Umbilical cord (tissue), 2 donors: Measurements from ENCODE around the gene PTRH2. TPM values are rescaled to one million over a fixed set of nuclear protein-coding genes. Genes with fewer than 3 reads are reported as not detected.
"Not testable (repeated sequence)": the region's sequence is repeated elsewhere in the genome, so short reads cannot be mapped to it uniquely, and the experiment has no call there.

Experiments used
- DNase-seq: peaks from one replicate; pipeline ENCODE4 v3.0.0-alpha.2; 2015; ENCODE audit warnings: low spot score
- total RNA-seq: library from RNA; depleted of rRNA; stranded (reverse); fragments of >200 nt; gene quantifications from one replicate; pipeline ENCODE4 v1.2.3, GENCODE V29; 2014; ENCODE audit warnings: low replicate concordance; ENCODE audit not compliant: insufficient read depth

Gene PTRH2
- total RNA-seq: 7.9 TPM

DNA sequence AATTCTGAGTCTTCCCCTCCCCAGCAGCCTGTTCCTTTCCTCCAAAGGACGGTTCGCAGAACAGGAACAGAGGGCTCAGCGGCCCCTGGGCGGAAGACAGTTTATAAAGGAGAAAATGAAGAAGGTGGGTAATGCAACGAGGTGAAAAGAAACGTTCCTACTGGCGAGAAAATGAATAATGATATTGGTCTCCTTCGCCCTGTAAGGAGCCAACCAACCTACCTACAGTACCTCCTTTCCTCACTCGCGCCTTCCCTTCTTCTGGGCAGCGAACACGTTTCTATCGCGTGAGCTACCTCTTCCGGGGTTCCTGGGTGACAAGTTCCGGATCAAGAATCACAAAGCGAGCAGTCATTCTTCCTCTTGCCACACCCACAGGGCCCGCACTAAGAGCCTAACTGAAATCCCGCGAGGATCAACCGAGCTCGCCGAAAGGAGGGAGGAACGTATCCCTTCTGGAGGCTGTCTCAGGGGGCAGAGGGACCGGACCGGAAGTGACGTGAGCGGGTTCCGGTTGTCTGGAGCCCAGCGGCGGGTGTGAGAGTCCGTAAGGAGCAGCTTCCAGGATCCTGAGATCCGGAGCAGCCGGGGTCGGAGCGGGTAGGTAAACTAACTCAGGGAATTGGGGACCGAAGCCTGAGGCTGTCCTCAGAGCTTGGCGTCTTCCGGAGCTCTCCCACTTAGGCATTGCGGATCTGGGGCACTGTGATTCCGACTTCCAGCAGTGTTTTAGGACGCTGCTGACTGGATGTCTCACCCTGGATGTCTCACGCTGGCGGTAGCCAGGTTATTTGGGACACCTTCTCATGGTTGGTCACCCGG, at the start of gene PTRH2, which contains the start of gene VMP1:
Gene PTRH2 (minus strand): TSS at position 282 of the 822 bp plus-strand sequence. CDS start 9,452 bp downstream, outside the sequence.
Gene VMP1 (plus strand): TSS at position 506 of the 822 bp plus-strand sequence. CDS start 23,793 bp downstream, outside the sequence.
- DNase-seq: peak; percentile 100

DNA sequence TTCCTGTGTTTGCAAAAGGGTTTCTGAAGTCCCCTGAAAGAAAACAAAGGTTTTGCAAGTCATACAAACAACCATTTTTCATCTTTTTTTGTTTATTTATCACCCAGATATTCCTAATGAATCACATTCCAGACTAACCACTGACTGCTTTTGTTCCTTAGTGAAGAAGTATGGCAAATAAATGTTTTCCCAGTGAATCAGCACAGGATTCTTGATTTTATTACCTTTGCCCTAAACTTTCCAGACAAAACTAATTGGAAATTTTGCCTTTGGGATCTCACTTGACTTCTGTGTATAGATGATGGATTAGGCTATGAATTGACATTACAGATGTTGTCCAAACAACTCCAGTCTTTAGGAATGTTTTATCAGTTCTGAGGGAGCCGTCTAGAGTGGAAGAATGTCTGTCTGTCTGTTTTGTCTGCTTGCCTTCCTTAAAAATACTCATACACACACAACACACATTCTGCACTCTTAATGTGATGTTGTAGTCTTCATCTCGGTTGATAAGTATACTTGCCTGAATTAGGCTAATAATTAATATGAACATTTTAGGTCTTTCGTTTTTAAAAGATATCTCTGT, 49.1 kb upstream of the PTRH2 start:
- DNase-seq: peak; percentile 36

DNA sequence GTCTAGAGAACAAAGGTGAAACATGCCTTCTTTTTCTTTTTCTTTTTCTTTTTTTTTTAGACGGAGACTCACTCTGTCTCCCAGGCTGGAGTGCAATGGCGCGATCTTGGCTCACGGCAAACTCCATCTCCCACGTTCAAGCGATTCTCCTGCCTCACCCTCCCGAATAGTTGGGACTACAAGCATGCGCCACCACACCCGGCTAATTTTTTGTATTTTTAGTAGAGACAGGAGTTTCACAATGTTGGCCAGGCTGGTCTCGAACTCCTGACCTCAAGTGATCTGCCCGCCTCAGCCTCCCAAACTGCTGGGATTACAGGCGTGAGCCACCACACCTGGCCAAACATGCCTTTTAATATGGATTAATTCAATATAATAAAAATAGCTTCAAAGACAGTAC, 47.8 kb upstream of the PTRH2 start:
- not testable (repeated sequence) for DNase-seq

GRCh38 chr17:59754552-59754951, 47.3 kb upstream of the PTRH2 start:
- peak; percentile 83 for DNase-seq

DNA sequence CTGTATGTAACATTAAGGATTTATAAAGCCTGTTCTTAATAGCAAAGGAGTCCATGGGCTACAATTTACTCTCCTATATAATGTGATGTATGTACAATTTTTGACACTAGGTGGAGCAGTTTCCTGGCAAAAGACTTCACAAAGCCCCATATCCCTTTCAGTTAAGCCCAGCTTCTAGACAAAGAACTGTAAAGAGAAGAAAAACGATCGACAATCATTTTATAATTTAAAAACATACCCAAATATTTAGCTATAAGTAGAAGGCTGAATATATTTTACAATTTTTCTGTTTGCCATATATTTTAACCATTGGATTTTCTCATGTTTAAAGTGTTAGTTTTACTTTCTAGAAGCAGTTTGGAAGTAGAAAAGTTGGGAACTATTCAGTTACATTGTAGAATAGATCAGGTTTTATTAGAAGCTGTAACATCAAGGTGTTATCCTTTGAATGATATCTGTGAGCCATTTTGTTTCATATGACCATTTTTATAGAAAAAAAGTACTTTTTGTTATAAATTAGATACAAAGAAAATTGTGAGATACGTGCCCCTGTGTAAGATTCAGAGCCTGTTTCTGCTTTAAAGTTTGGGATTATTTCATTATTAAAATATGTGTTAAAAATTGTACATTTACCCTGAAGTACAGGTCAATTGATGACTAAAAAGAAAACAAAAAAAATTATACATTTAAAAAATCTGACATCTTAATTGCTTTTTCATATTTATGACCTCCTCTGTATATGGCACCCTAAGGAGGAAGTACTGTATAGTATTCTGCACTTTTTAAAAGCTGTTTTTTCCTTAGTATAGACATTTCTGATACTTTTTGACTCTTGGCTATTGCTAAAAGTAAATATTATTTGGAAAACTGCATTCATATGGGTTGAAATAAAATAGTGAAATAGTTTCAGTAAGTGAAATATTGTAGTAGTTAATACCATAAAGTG, 46.6 kb upstream of the PTRH2 start:
- peak; percentile 93 for DNase-seq

DNA sequence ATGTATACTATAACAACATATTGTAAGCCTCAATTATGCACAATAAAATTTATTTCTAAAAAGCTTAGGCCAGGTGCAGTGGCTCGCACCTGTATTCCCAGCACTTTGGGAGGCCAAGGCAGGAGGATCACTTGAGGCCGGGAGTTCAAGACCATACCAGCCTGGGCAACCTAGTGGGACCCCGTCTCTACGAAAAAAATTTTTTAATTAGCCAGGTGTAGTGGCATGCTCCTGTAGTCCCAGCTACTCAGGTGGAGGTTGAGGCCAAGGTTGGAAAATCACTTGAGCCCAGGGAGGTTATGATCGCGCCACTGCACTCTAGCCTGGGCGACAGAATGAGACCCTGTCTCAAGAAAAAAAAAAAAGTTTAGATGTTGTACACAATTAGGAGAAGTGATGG, 45.7 kb upstream of the PTRH2 start:
- no peak for DNase-seq

GRCh38 chr17:59752446-59752845, 45.2 kb upstream of the PTRH2 start:
- no peak for DNase-seq

DNA sequence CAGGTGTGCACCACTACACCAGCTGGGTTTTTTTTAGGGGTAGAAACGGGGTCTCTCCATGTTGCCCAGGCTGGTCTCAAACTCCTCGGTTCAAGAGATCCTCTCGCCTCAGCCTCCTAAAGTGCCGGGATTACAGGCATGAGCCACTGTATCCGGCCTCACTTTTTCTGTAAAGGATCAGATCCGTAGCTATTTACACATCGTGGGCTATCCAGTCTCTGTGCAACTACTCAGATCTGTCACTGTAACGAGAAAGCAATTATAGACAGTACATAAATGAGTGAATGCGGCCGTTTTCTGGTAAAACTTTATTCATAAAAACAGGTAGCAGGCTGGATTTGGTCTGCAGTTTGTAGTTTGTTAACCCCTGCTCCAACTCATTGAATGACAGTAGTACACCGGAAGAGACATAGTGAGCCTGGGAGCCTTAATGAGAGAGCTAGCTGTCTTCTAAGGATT, 44.8 kb upstream of the PTRH2 start:
- no peak for DNase-seq

DNA sequence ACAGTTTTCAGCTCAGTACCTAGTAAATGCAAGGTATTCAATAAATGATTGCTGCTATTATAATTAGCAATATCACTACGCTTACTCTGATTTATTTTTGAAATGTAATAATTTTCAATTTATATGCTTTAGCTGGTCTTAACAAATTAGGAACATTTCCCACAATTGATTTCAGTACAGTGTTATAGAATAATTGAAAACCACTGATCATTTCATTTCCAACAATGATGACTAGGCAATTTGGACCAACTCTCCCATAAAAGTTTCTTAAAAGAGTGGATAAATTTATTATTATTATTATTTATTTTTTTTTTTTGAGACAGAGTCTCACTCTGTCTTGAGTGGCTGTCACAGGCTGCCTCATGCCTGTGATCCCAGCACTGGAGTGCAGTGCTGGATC, 41.4 kb upstream of the PTRH2 start:
- no peak for DNase-seq

DNA sequence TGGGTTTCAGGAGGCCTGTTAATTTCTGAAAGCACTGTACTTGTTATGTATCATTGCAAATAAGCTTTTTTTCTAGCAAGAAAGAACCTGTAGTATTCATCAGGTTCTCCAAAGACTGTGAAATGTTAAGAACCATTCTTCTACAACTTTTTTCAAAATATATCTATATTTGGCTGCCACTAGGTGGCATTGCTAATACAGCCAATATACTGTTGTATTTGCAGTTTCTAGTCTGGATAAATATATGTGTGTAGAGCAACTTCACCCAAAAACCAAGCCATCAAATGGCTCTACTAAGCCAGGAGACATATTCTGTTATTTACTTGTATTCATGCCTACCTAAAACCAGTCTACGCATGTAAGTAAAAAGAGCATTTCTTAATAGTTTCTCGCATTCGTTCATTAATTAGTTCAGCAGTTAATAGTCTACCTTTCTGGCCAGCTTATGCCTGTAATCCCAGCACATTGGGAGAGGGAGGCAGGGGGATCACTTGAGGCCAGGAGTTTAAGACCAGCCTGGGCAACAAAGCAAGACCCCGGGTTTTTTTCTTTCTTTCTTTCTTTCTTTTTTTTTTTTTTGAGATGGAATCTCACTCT, 39.7 kb upstream of the PTRH2 start:
- DNase-seq: peak; percentile 51

DNA sequence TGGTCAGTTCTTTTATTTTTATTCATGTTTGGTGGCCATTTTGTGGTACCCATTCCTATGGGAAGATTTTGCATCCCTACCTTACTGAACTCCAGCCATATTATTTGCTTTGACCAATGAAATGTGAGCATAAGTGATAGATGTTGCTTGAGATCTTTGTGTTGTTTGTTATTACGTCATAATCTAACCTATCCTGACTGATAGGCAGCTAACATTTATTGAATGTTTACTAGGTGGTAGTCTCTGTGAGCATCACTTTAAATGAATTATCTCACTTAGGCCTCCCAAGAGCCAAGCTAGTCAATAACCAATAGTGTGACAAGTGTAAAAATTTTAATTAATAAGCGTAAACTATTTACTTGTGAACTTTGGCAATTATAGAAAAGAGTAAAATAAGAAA, 37.8 kb upstream of the PTRH2 start:
- DNase-seq: no peak

- DNase-seq: no peak
Observed at GRCh38 chr17:59743842-59744241, 36.6 kb upstream of the PTRH2 start.

DNA sequence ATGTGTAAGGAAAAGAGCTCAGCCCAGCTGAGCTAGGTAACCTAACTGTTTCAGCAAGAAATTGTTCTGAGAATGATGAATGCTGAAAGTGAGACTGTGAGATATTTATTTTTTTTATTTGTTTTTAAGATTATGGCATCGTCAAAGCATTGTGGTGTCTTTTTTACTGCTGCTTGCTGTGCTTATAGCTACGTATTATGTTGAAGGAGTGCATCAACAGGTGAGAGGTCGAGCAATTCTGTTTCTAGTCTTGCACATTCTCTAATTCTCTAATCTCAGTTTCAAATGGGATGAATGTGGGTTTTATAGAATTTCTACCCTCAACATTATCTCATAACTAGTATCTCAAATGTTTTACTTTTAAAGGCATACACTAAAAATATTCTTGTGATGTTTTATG, 30.1 kb upstream of the PTRH2 start:
- no peak for DNase-seq

DNA sequence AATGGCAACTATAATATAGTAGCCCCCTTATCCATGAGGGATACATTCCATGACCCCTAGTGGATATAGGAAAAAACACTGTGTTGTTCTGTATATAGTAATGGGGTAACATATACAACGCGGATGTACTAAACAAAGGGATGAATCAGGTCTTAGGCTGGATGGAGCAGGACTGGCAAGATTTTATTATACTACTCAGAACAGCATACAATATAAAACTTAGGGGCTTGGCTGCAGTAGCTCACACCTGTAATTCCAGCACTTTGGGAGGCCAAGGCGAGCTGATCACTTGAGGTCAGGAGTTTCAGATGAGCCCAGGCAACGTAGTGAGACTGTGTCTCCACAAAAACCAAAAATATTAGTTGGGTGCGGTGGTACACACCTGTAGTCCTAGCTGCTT, 27.0 kb upstream of the PTRH2 start:
- DNase-seq: no peak

DNA sequence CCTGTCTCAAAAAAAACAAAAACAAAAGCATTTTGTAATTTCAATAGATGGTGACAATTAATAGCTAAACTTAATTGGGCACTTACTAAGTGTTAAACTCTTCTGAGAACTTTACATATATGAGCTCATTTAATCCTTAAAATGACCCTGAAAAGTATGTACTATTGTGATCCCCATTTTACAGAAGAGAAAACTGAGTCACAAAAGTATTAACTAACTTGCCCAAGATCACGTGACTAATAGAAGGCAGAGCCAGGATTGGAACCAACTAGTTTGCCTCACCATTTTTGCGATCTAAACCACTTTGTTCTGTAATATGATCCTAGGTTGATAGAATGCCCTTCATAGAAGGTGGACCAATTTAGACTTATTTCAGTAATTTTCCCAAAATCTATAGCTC, 26.5 kb upstream of the PTRH2 start:
- no peak for DNase-seq

DNA sequence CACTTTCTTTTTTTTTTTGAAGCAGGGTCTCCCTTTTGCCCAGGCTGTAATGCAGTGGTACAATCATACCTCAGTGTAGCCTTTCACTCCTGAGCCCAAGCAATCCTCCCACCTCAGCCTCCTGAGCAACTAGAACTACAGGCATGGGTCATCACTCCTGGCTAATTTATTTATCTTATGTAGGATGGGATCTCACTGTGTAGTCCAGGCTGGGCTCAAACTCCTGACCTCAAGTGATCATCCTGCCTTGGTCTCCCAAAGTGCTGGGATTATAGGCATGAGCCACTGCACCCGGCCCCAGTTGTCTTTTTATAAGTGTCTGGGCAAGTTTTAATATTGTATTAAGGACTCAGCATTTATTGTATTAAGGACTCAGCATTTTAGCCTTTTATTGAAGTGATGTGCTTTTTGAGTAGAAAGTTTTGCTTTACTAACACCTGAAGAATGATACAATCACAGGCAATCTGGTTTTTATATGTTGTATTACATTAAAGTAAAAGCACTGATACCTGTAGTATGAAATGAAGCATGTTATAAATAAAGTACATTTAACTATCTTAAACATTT, 23.1 kb upstream of the PTRH2 start:
- no peak for DNase-seq

GRCh38 chr17:59727817-59728533, 20.7 kb upstream of the PTRH2 start:
- DNase-seq: no peak

- DNase-seq: peak; percentile 12
Observed at GRCh38 chr17:59725691-59726090, 18.5 kb upstream of the PTRH2 start.

DNA sequence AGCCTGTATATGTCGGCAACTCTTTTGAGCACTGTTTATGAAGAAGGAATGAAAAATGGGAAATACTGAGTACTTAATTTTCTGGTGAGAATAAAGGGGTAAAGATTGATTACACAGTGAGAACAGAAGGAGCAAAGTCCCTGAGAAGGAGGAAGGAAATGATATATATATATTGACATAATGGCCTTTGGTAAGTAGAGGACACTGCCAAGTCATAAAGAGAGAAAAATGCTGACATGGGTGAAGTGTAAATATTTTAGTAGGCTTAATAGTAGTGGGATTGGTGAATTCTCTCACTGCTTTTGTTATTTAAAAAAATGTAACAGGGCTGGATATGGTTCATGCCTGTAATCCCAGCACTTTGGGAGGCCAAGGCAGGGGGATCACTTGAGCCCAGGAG, 16.4 kb upstream of the PTRH2 start:
- DNase-seq: no peak

DNA sequence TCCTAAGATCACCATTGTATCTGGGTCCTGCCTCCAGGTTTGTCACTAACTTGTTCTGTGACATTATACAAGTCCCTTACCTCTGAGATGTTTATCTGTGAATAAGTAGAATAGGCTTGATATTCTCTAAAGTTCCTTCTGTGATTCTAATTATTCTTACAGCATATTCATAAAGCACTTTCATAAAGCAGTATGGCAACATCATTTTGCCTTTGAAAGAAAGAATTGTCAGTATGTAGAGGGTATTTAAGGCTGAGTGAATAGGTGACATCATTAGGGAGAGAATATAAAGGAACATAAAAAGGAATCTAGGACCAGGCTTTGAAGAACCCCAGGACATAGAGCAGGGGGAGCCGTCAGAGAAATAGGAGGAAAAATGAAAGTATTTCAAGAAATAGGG, 15.8 kb upstream of the PTRH2 start:
- DNase-seq: no peak
